22Rv1 (cell line): ENCODE data around the gene CLSTN2.

Experiments
- H3K27ac ChIP-seq: fragments of 450-650 bp; 2 replicates; pipeline ENCODE4 v1.5.1; 2017
- CTCF ChIP-seq: fragments of 450-650 bp; IDR thresholded peaks from 2 replicates; pipeline ENCODE4 v1.5.1; 2017; ENCODE audit warnings: mild to moderate bottlenecking
- ZFX ChIP-seq: fragments of 450-650 bp; IDR thresholded peaks from 2 replicates; pipeline ENCODE4 v1.6.1; 2017; ENCODE audit warnings: antibody characterized with exemption, borderline replicate concordance

CLSTN2 gene

DNA sequence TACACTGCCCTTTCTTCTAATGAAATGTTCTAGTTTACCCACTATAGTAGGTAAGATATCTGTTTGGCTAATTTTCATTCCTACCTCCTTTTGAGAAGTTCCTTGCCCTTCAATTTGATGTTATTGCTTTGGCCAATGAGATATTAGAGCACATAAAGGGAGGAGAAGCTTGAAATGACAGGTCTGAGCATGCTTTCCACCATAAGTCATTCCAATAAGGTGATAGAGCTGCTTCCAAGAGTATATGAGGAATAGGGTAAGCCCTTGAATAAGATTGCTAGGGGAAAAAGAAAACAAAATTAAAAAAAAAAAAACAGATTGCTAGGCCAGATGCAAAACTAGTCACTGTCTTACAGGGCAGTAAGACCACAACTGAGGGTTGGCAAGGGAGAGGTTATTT, 664.0 kb downstream of the CLSTN2 start:
- TF ChIP-seq CTCF (no peak), ZFX (no peak)
- H3K27ac ChIP-seq: no peak overlapping the region

- TF ChIP-seq ZFX: no peak
- TF ChIP-seq CTCF: no peak
- no peak overlapping the region for H3K27ac ChIP-seq
These were observed 664.5 kb downstream of the CLSTN2 start for GRCh38 chr3:140599496-140599895.

DNA sequence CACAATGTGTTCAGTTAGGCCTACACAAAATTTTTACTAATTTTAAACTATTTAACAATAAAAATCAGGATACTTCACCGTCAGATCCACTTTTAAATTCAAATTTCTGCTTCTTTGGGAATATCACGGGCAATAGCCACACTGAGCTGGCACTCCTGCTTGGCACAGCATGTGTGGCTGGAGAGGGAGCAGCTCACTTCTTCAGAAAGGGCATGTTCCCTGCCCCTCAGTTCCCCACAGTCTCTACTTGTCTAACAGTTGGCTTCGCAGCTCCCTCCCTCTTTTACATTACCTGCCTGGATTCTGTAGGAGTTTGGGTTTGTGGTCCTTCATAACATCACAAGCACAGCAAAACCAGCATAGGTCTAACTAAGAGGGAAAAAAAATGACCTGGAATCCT, 666.9 kb downstream of the CLSTN2 start:
- H3K27ac ChIP-seq: no peak overlapping the region
- TF ChIP-seq CTCF: no peak
- TF ChIP-seq ZFX: no peak

DNA sequence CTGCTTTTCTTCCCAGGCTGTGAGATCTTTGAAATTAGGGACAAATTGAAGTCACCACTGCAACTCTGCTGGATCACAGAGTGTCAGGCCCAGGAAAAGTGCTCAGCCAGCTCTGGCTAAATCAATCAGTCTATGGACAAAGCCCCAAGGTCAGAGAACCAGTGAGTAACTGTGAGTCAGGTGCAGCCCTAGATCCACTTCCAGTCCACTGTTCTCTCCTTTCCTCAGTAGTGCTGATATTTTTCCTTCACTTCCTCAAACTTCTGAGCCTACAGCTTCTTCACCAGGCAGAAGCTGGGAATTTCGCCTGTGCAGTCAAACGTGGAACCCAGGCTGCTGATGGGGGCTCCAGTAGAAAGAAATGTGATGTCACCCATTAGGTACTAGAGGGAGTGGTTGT, 667.8 kb downstream of the CLSTN2 start:
- H3K27ac ChIP-seq: no peak overlapping the region
- TF ChIP-seq CTCF (no peak), ZFX (no peak)

GRCh38 chr3:140603766-140604165, 668.8 kb downstream of the CLSTN2 start:
- TF ChIP-seq CTCF: no peak
- TF ChIP-seq ZFX: no peak
- no peak overlapping the region for H3K27ac ChIP-seq

DNA sequence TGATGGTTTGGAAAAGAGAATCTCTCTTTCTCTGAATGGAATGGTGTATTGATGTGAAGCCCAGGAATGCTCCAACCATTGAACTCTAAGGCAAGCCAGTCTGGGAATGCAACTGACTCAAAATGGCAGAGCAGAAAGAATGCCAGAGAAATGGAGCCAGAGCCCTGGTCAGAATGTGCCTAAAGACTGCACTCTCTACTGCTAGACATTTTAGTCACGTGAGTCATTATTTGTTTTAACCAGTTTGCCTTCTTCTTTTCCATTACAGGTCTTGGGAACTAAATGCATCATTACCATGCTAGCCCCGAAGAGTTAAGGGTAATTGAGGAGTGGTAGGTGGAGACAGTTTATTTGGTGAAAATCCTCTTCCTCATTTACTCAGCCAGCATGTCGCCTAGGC, 675.6 kb downstream of the CLSTN2 start:
- H3K27ac ChIP-seq: no peak overlapping the region
- TF ChIP-seq ZFX: no peak
- TF ChIP-seq CTCF: no peak

DNA sequence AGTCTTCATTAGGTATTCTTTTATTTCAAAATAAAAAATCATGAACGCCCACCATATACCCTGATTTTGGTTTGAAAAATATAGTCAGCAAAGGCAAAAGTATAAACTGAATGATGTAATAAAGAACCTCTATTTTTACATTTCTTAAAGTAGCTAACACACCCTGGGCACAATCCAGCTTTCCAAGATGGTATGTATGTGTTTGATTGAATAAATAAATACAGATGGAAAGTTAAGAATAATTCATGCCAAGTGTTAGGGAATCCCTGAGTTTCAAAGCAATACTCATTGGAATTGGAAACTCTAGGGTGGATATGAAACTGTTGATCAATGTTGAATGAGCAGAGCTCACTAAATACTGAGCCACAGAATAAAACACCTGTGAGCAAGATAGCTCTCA, 679.0 kb downstream of the CLSTN2 start:
- TF ChIP-seq ZFX (no peak), CTCF (no peak)
- H3K27ac ChIP-seq: no peak overlapping the region
